ENCODE results near the gene FAM217B. TPM values are rescaled to one million over a fixed set of nuclear protein-coding genes. Genes with fewer than 3 reads are reported as not detected.

FAM217B gene
- total RNA-seq = 10 to 100 TPM; 28.3 to 33.2 TPM

GRCh38 chr20:59940129-59940955 is at the start of gene FAM217B, which contains the start of gene PPP1R3D:
Gene FAM217B (plus strand): TSS chr20:59940389. CDS start chr20:59943944, 3,555 bp downstream.
Gene PPP1R3D (minus strand): TSS chr20:59940305. CDS start chr20:59939931, 374 bp downstream.
- POLR2A ChIA-PET = interaction anchor here (0.6 to 1.3 kb wide), 3 partner anchors 8 to 10 kb away, joined by 3 to 9 read pairs (median 4); no protein-coding TSS in a partner anchor
- CTCF ChIA-PET = interaction anchor here (1.3 to 1.8 kb wide), 2 partner anchors 10 to 15 kb away, joined by 4 to 7 read pairs; no protein-coding TSS in a partner anchor

GRCh38 chr20:59891581-59891980 is 48.6 kb upstream of the FAM217B start:
- ChIA-PET CTCF (no interaction called here), POLR2A (no interaction called here)

- CTCF ChIA-PET = no interaction called here
- POLR2A ChIA-PET = no interaction called here
Measured at GRCh38 chr20:59895908-59896307, 44.3 kb upstream of the FAM217B start.

GRCh38 chr20:59902470-59902869 is 37.7 kb upstream of the FAM217B start:
- POLR2A ChIA-PET = no interaction called here
- CTCF ChIA-PET = no interaction called here

- ChIA-PET CTCF (no interaction called here), POLR2A (no interaction called here)
Measured at GRCh38 chr20:59903621-59904020, 36.6 kb upstream of the FAM217B start.

- ChIA-PET CTCF (no interaction called here), POLR2A (no interaction called here)
Measured at GRCh38 chr20:59908855-59909254, 31.3 kb upstream of the FAM217B start.

- POLR2A ChIA-PET = no interaction called here
- CTCF ChIA-PET = no interaction called here
Measured at GRCh38 chr20:59911041-59911440, 29.1 kb upstream of the FAM217B start.

GRCh38 chr20:59912609-59913008 is 27.6 kb upstream of the FAM217B start:
- CTCF ChIA-PET = no interaction called here

GRCh38 chr20:59920944-59921343 is 19.2 kb upstream of the FAM217B start:
- CTCF ChIA-PET = no interaction called here
- POLR2A ChIA-PET = no interaction called here

More at GRCh38 chr20:59912609-59913008, 27.6 kb upstream of the FAM217B start:
- POLR2A ChIA-PET = no interaction called here

- CTCF ChIA-PET = no interaction called here
- POLR2A ChIA-PET = no interaction called here
Measured at GRCh38 chr20:59923514-59923913, 16.7 kb upstream of the FAM217B start.

- CTCF ChIA-PET = interaction anchor here (1.5 kb wide), 1 partner anchor 15 kb away, joined by 4 read pairs; the partner anchor contains the start of genes FAM217B and PPP1R3D
- POLR2A ChIA-PET = no interaction called here
Measured at GRCh38 chr20:59925359-59925758, 14.8 kb upstream of the FAM217B start.

GRCh38 chr20:59925899-59926298 is 14.3 kb upstream of the FAM217B start:
- CTCF ChIA-PET = interaction anchor here (1.5 kb wide), 1 partner anchor 14 kb away, joined by 4 read pairs; the partner anchor contains the start of genes FAM217B and PPP1R3D
- POLR2A ChIA-PET = no interaction called here

GRCh38 chr20:59931511-59932312 is 8.5 kb upstream of the FAM217B start:
- CTCF ChIA-PET = no interaction called here
- POLR2A ChIA-PET = interaction anchor here (1.6 kb wide), 1 partner anchor 8 kb away, joined by 3 read pairs; the partner anchor contains the start of genes FAM217B and PPP1R3D

- CTCF ChIA-PET = no interaction called here
- POLR2A ChIA-PET = interaction anchor here (1.6 kb wide), 1 partner anchor 7 kb away, joined by 3 read pairs; the partner anchor contains the start of genes FAM217B and PPP1R3D
Measured at GRCh38 chr20:59932616-59933295, 7.4 kb upstream of the FAM217B start.

GRCh38 chr20:59933296-59933848 is 6.8 kb upstream of the FAM217B start, which contains the start of gene SYCP2:
Gene SYCP2 (minus strand): TSS chr20:59933637. CDS start chr20:59922413, 11,224 bp downstream.
- POLR2A ChIA-PET = no interaction called here

GRCh38 chr20:59933849-59934585 is 6.2 kb upstream of the FAM217B start:
- POLR2A ChIA-PET = no interaction called here
- CTCF ChIA-PET = interaction anchor here (0.6 to 1.9 kb wide), 7 partner anchors 10 to 33 kb away, joined by 3 to 7 read pairs (median 4); no protein-coding TSS in a partner anchor

More at GRCh38 chr20:59933296-59933848, 6.8 kb upstream of the FAM217B start, which contains the start of gene SYCP2:
- CTCF ChIA-PET = interaction anchor here (0.9 to 1.7 kb wide), 3 partner anchors 14 to 30 kb away, joined by 3 to 7 read pairs (median 4); no protein-coding TSS in a partner anchor

- CTCF ChIA-PET = interaction anchor here (1.9 kb wide), 1 partner anchor 15 kb away, joined by 5 read pairs; no protein-coding TSS in a partner anchor
- POLR2A ChIA-PET = no interaction called here
Measured at GRCh38 chr20:59935457-59936185, 4.6 kb upstream of the FAM217B start.

GRCh38 chr20:59936409-59936808 is 3.8 kb upstream of the FAM217B start:
- POLR2A ChIA-PET = no interaction called here
- CTCF ChIA-PET = interaction anchor here (0.7 kb wide), 1 partner anchor 121 kb away, joined by 3 read pairs; no protein-coding TSS in a partner anchor

Data from activated CD8-positive, alpha-beta memory T cell treated with anti-CD3 and anti-CD28 coated beads for 36 hours (primary cell).